Keratinocyte (primary cell): ENCODE data around the gene GLE1. TPM values are rescaled to one million over a fixed set of nuclear protein-coding genes. Genes with fewer than 3 reads are reported as not detected.
"Not testable (repeated sequence)": the region's sequence is repeated elsewhere in the genome, so short reads cannot be mapped to it uniquely, and the experiment has no call there.

Source experiments
- DNase-seq: peaks from one replicate; pipeline ENCODE4 v3.0.0-alpha.2; 2011; ENCODE audit warnings: low read depth, missing footprints, low spot score
- FAIRE-seq: peaks from 2 replicates; lab custom pipeline; 2011; peaks lifted over from hg19 to GRCh38; lab: Jason Lieb, UNC
- H2AFZ ChIP-seq: 2 replicates; pipeline ENCODE4 v1.6.0; 2012; ENCODE audit warnings: low read length, control low read depth, inconsistent platforms; ENCODE audit not compliant: control insufficient read depth
- H3K27ac ChIP-seq: 2 replicates; pipeline ENCODE4 v1.5.1; 2011; ENCODE audit warnings: low read length; ENCODE audit not compliant: control insufficient read depth, insufficient read depth
- H3K27me3 ChIP-seq: 3 replicates; pipeline ENCODE4 v1.6.0; 2011; ENCODE audit warnings: low read length; ENCODE audit not compliant: control insufficient read depth, insufficient read depth; ENCODE audit errors: extremely low read depth
- H3K36me3 ChIP-seq, 2 experiments: 2 replicates in 1 of 2; 3 replicates in 1 of 2; pipeline ENCODE4 v1.5.1; 2011; ENCODE audit warnings: low read length in 2 of 2, mild to moderate bottlenecking in 1 of 2; ENCODE audit not compliant: control insufficient read depth in 2 of 2, insufficient read depth in 2 of 2; ENCODE audit errors: extremely low read depth in 1 of 2
- H3K4me1 ChIP-seq: 3 replicates; pipeline ENCODE4 v1.5.1; 2011; ENCODE audit warnings: low read length; ENCODE audit not compliant: control insufficient read depth, insufficient read depth; ENCODE audit errors: extremely low read depth
- H3K4me2 ChIP-seq: 3 replicates; pipeline ENCODE4 v1.6.0; 2011; ENCODE audit warnings: low read depth, low read length; ENCODE audit not compliant: control insufficient read depth, insufficient read depth; ENCODE audit errors: extremely low read depth
- H3K4me3 ChIP-seq, 3 experiments: fragments of 200-600 bp in 1 of 3; sonication (generic) in 1 of 3; 2 replicates in 2 of 3; 3 replicates in 1 of 3; pipeline ENCODE4 v1.5.1; 2011 to 2016; ENCODE audit warnings: low read length in 3 of 3, mild to moderate bottlenecking in 3 of 3, control low read depth in 2 of 3, inconsistent platforms in 1 of 3, low read depth in 1 of 3, mixed read lengths in 1 of 3, mixed run types in 1 of 3, moderate library complexity in 1 of 3; ENCODE audit not compliant: control insufficient read depth in 2 of 3, insufficient read depth in 2 of 3; ENCODE audit errors: extremely low read depth in 1 of 3
- H3K79me2 ChIP-seq: 2 replicates; pipeline ENCODE4 v1.6.0; 2012; ENCODE audit warnings: low read length; ENCODE audit not compliant: control insufficient read depth, insufficient read depth
- H3K9ac ChIP-seq: 3 replicates; pipeline ENCODE4 v1.6.0; 2011; ENCODE audit warnings: low read length; ENCODE audit not compliant: control insufficient read depth, insufficient read depth; ENCODE audit errors: extremely low read depth
- H3K9me1 ChIP-seq: 3 replicates; pipeline ENCODE4 v1.6.0; 2011; ENCODE audit warnings: low read length; ENCODE audit not compliant: control insufficient read depth, insufficient read depth; ENCODE audit errors: extremely low read depth
- H3K9me3 ChIP-seq: 2 replicates; pipeline ENCODE4 v1.5.1; 2012; ENCODE audit warnings: low read depth, low read length; ENCODE audit not compliant: control insufficient read depth
- H4K20me1 ChIP-seq: 3 replicates; pipeline ENCODE4 v1.6.0; 2011; ENCODE audit warnings: low read length; ENCODE audit not compliant: control insufficient read depth, insufficient read depth; ENCODE audit errors: extremely low read depth
- CTCF ChIP-seq, 3 experiments: IDR thresholded peaks in 1 of 3; conservative IDR thresholded peaks in 1 of 3; optimal IDR thresholded peaks in 1 of 3; 2 replicates in 2 of 3; 3 replicates in 1 of 3; pipeline versions ENCODE3 to v1.5.1; 2011; ENCODE audit warnings: low read length in 3 of 3, mild to moderate bottlenecking in 3 of 3, moderate library complexity in 2 of 3, control low read depth in 1 of 3, inconsistent platforms in 1 of 3; ENCODE audit not compliant: insufficient read depth in 2 of 3; ENCODE audit errors: extremely low read depth in 1 of 3
- EZH2 ChIP-seq: IDR thresholded peaks from one replicate; pipeline ENCODE4 v1.6.1; 2012; ENCODE audit warnings: inconsistent platforms, mild to moderate bottlenecking, low read length, moderate library complexity
- dilution Hi-C: fragments of 300-500 bp; cut with MboI; formaldehyde crosslinking; loops from one replicate; pipeline ENCODE4 v1.7.0; 2020; ENCODE audit warnings: low sequenced_read_pairs; ENCODE audit not compliant: extremely low pct_ligation_motif_present
- polyA plus RNA-seq, 5 experiments: library from polyadenylated mRNA; depleted of rRNA in 3 of 5; stranded (reverse) in 3 of 5; stranded (forward) in 1 of 5; unstranded in 1 of 5; fragments of >200 nt; gene quantifications; 1 replicate in 1 of 5; 2 replicates in 3 of 5; 3 replicates in 1 of 5; pipeline versions ENCODE4 v1.2.1 to v1.2.3, GENCODE V29; 2011 to 2012; ENCODE audit warnings: missing spikeins in 2 of 5, low read depth in 1 of 5, low replicate concordance in 1 of 5

GLE1 gene
- polyA plus RNA-seq, 1 donor (not counting 4 experiments of a cell fraction or from before 2014, with no cell fraction given) = 28.3 TPM

- no peaks in the 10 kb centered on the region for H4K20me1 ChIP-seq
- no peak overlapping the region for H2AFZ ChIP-seq
- no peak overlapping the region for H3K9ac ChIP-seq
- no peaks in the 10 kb centered on the region for H3K79me2 ChIP-seq
- no peak overlapping the region for H3K4me2 ChIP-seq
- H3K36me3 ChIP-seq = peaks cover 62 to 67% of the 10 kb centered on the region in 2 experiments
- H3K27me3 ChIP-seq = no peaks in the 10 kb centered on the region
- H3K9me3 ChIP-seq = no peaks in the 10 kb centered on the region
- FAIRE-seq = no peak
- H3K4me1 ChIP-seq = no peaks in the 10 kb centered on the region
- H3K27ac ChIP-seq = no peak overlapping the region
- no peak overlapping the region for H3K4me3 ChIP-seq
- no peak for TF ChIP-seq CTCF (optimal IDR thresholded peaks at IDR 0.05 in 1 of 3, IDR thresholded peaks at IDR 0.05 in 1 of 3, conservative IDR thresholded peaks at IDR 0.05 in 1 of 3; ENCODE audit: extremely low read depth in 1 of 3, insufficient read depth in 2 of 3, low read length in 3 of 3)
- TF ChIP-seq EZH2 = no peak
- dilution Hi-C loops = no loop called here
- DNase-seq = no peak
- no peaks in the 10 kb centered on the region for H3K9me1 ChIP-seq
Measured at GRCh38 chr9:128579194-128579593, 74.7 kb downstream of the GLE1 start.

- Histone ChIP-seq H3K36me3 (peaks cover 60 to 77% of the 10 kb centered on the region in 2 experiments), H4K20me1 (no peaks in the 10 kb centered on the region), H3K4me3 (no peak overlapping the region), H3K27me3 (no peaks in the 10 kb centered on the region), H3K79me2 (no peaks in the 10 kb centered on the region), H3K4me2 (no peak overlapping the region), H3K9me1 (no peaks in the 10 kb centered on the region), H2AFZ (no peak overlapping the region), H3K9ac (no peak overlapping the region), H3K27ac (no peak overlapping the region), H3K4me1 (no peaks in the 10 kb centered on the region), H3K9me3 (no peaks in the 10 kb centered on the region)
- dilution Hi-C loops = no loop called here
- no peak for TF ChIP-seq EZH2
- no peak for TF ChIP-seq CTCF (optimal IDR thresholded peaks at IDR 0.05 in 1 of 3, IDR thresholded peaks at IDR 0.05 in 1 of 3, conservative IDR thresholded peaks at IDR 0.05 in 1 of 3; ENCODE audit: extremely low read depth in 1 of 3, insufficient read depth in 2 of 3, low read length in 3 of 3)
- no peak for FAIRE-seq
- DNase-seq = no peak
Measured at GRCh38 chr9:128580731-128581130, 76.2 kb downstream of the GLE1 start.

GRCh38 chr9:128585155-128585554 lies 80.6 kb downstream of the GLE1 start:
- FAIRE-seq, H3K27me3 ChIP-seq, H4K20me1 ChIP-seq, H3K9me1 ChIP-seq, H2AFZ ChIP-seq, H3K4me1 ChIP-seq, H3K4me2 ChIP-seq, H3K4me3 ChIP-seq, DNase-seq, H3K27ac ChIP-seq, H3K9ac ChIP-seq, H3K9me3 ChIP-seq, dilution Hi-C loops, H3K79me2 ChIP-seq: not testable (repeated sequence)
- H3K36me3 ChIP-seq = peaks cover 46 to 63% of the 10 kb centered on the region in 2 experiments

- H3K9me3 ChIP-seq, H3K9ac ChIP-seq: not testable (repeated sequence)
Measured at GRCh38 chr9:128586934-128587333, 82.4 kb downstream of the GLE1 start.

More at GRCh38 chr9:128586934-128587333, 82.4 kb downstream of the GLE1 start:
- H3K36me3 ChIP-seq = peaks cover 45 to 52% of the 10 kb centered on the region in 2 experiments
- H3K4me2 ChIP-seq, H4K20me1 ChIP-seq, H3K4me3 ChIP-seq, H3K27ac ChIP-seq, H3K4me1 ChIP-seq, dilution Hi-C loops, H3K79me2 ChIP-seq, H3K9me1 ChIP-seq, H3K27me3 ChIP-seq, FAIRE-seq, DNase-seq, H2AFZ ChIP-seq: not testable (repeated sequence)
